ENCODE measurements around the gene CD8A.

DNA sequence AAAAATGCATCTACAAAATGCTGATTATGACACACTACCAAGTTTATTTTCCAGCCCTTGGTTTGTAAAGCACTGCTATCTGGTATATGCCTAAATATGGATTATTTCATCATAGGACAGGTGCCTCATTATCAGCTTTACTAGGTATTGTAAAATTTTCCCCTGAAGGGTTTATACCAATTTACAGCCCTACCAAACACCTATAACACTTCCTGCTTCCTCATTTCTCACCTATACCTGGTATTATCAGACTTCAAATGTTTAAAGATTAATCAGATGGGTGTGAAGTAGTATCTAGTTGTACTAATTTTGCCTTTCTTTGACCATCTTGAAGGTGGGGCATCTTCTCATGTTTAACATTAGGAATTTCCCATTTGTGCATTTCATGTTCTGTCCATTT lies 43.8 kb downstream of the CD8A start:
- TF ChIP-seq, protein P1, sequence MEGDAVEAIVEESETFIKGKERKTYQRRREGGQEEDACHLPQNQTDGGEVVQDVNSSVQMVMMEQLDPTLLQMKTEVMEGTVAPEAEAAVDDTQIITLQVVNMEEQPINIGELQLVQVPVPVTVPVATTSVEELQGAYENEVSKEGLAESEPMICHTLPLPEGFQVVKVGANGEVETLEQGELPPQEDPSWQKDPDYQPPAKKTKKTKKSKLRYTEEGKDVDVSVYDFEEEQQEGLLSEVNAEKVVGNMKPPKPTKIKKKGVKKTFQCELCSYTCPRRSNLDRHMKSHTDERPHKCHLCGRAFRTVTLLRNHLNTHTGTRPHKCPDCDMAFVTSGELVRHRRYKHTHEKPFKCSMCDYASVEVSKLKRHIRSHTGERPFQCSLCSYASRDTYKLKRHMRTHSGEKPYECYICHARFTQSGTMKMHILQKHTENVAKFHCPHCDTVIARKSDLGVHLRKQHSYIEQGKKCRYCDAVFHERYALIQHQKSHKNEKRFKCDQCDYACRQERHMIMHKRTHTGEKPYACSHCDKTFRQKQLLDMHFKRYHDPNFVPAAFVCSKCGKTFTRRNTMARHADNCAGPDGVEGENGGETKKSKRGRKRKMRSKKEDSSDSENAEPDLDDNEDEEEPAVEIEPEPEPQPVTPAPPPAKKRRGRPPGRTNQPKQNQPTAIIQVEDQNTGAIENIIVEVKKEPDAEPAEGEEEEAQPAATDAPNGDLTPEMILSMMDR (IDR thresholded peaks at IDR 0.05; ENCODE audit: low read depth, low read length, poor library complexity, severe bottlenecking), result no peak
- no peak for TF ChIP-seq EZH2phosphoT487 (IDR thresholded peaks at IDR 0.05; ENCODE audit: borderline replicate concordance, low read length)
